Measurements from ENCODE around the gene DCXR. TPM values are rescaled to one million over a fixed set of nuclear protein-coding genes. Genes with fewer than 3 reads are reported as not detected.
A peak's percentile ranks its signal among the peaks of the same experiment; 100 is the strongest.

The DCXR gene
- total RNA-seq, 2 donors from 2014 or later = 114 to 125 TPM

- ATAC-seq (replicated peaks in 1 of 2) (no peak), DNase-seq (no peak)
- H3K27me3 Mint-ChIP-seq (ENCODE audit: low read depth) = no peaks in the 10 kb centered on the region
- no peak overlapping the region for H3K27ac Mint-ChIP-seq
- H3K9me3 Mint-ChIP-seq = no peaks in the 10 kb centered on the region
- no peak overlapping the region for H3K4me3 Mint-ChIP-seq
- H3K36me3 Mint-ChIP-seq (ENCODE audit: insufficient read depth in 2 of 2) = no peaks in the 10 kb centered on the region
- no peaks in the 10 kb centered on the region for H3K4me1 Mint-ChIP-seq (ENCODE audit: low read depth)
These were observed 26.6 kb downstream of the DCXR start for GRCh38 chr17:82010575-82011525.

GRCh38 chr17:82009413-82009812 is 28.1 kb downstream of the DCXR start:
- H3K9me3 Mint-ChIP-seq = no peaks in the 10 kb centered on the region
- H3K4me3 Mint-ChIP-seq = peak overlapping the region in 1 of 2 donors; percentile 40
- no peak overlapping the region for H3K27ac Mint-ChIP-seq
- no peaks in the 10 kb centered on the region for H3K4me1 Mint-ChIP-seq (ENCODE audit: low read depth)
- no peaks in the 10 kb centered on the region for H3K36me3 Mint-ChIP-seq (ENCODE audit: insufficient read depth in 2 of 2)
- H3K27me3 Mint-ChIP-seq (ENCODE audit: low read depth) = no peaks in the 10 kb centered on the region
- peak in 1 of 2 donors; percentile 30 for DNase-seq
- peak in 1 of 2 donors; percentile 58 for ATAC-seq (replicated peaks in 1 of 2)

DNA sequence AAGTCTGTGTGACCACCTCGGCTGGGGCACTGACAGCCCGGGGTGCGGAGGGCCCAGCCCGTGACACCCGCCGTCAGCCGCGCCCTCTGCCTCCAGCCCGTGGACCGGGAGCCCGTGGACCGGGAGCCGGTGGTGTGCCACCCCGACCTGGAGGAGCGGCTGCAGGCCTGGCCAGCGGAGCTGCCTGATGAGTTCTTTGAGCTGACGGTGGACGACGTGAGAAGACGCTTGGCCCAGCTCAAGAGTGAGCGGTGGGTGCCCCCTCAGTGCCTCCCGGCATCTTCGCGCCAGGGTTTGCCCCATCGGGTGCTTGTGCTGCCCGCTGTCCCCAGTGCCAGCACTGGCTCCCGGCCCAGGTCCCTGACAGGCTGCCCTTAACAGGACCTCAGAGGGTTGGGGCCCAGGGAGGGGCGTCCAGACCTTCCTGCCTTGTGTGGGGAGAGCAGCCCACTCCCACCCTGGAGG is 28.5 kb downstream of the DCXR start:
- DNase-seq (no peak), ATAC-seq (replicated peaks in 1 of 2) (no peak)
- no peaks in the 10 kb centered on the region for H3K9me3 Mint-ChIP-seq
- H3K4me3 Mint-ChIP-seq = no peak overlapping the region
- no peaks in the 10 kb centered on the region for H3K36me3 Mint-ChIP-seq (ENCODE audit: insufficient read depth in 2 of 2)
- no peak overlapping the region for H3K27ac Mint-ChIP-seq
- no peaks in the 10 kb centered on the region for H3K27me3 Mint-ChIP-seq (ENCODE audit: low read depth)
- no peaks in the 10 kb centered on the region for H3K4me1 Mint-ChIP-seq (ENCODE audit: low read depth)

GRCh38 chr17:82008258-82008940 is 29.1 kb downstream of the DCXR start:
- no peak overlapping the region for H3K27ac Mint-ChIP-seq

GRCh38 chr17:82007495-82008257 is 29.8 kb downstream of the DCXR start:
- Mint-ChIP-seq H3K4me1 (ENCODE audit: low read depth) (no peaks in the 10 kb centered on the region), H3K9me3 (no peaks in the 10 kb centered on the region), H3K27ac (no peak overlapping the region), H3K4me3 (no peak overlapping the region), H3K27me3 (ENCODE audit: low read depth) (no peaks in the 10 kb centered on the region), H3K36me3 (ENCODE audit: insufficient read depth in 2 of 2) (no peaks in the 10 kb centered on the region)
- ATAC-seq (replicated peaks in 1 of 2) (no peak), DNase-seq (no peak)

More at GRCh38 chr17:82008258-82008940, 29.1 kb downstream of the DCXR start:
- no peak for DNase-seq
- Mint-ChIP-seq H3K9me3 (no peaks in the 10 kb centered on the region), H3K36me3 (ENCODE audit: insufficient read depth in 2 of 2) (no peaks in the 10 kb centered on the region), H3K4me1 (ENCODE audit: low read depth) (no peaks in the 10 kb centered on the region), H3K27me3 (ENCODE audit: low read depth) (no peaks in the 10 kb centered on the region), H3K4me3 (no peak overlapping the region)
- no peak for ATAC-seq (replicated peaks in 1 of 2)

- no peaks in the 10 kb centered on the region for H3K27me3 Mint-ChIP-seq (ENCODE audit: low read depth)
- no peak overlapping the region for H3K4me3 Mint-ChIP-seq
- H3K9me3 Mint-ChIP-seq = no peaks in the 10 kb centered on the region
- ATAC-seq (replicated peaks in 1 of 2) (no peak), DNase-seq (no peak)
- H3K4me1 Mint-ChIP-seq (ENCODE audit: low read depth) = no peaks in the 10 kb centered on the region
- H3K27ac Mint-ChIP-seq = no peak overlapping the region
- H3K36me3 Mint-ChIP-seq (ENCODE audit: insufficient read depth in 2 of 2) = no peaks in the 10 kb centered on the region
These were observed 30.3 kb downstream of the DCXR start for GRCh38 chr17:82007228-82007494.

GRCh38 chr17:82006468-82007227 is 30.8 kb downstream of the DCXR start:
- Mint-ChIP-seq H3K36me3 (ENCODE audit: insufficient read depth in 2 of 2) (no peaks in the 10 kb centered on the region), H3K27ac (no peak overlapping the region), H3K27me3 (ENCODE audit: low read depth) (no peaks in the 10 kb centered on the region), H3K4me3 (no peak overlapping the region), H3K4me1 (ENCODE audit: low read depth) (no peaks in the 10 kb centered on the region), H3K9me3 (no peaks in the 10 kb centered on the region)
- no peak for ATAC-seq (replicated peaks in 1 of 2)
- no peak for DNase-seq

- no peaks in the 10 kb centered on the region for H3K9me3 Mint-ChIP-seq
- ATAC-seq (replicated peaks in 1 of 2) (no peak), DNase-seq (no peak)
- no peaks in the 10 kb centered on the region for H3K36me3 Mint-ChIP-seq (ENCODE audit: insufficient read depth in 2 of 2)
- H3K27me3 Mint-ChIP-seq (ENCODE audit: low read depth) = no peaks in the 10 kb centered on the region
- no peak overlapping the region for H3K4me3 Mint-ChIP-seq
- H3K4me1 Mint-ChIP-seq (ENCODE audit: low read depth) = no peaks in the 10 kb centered on the region
- H3K27ac Mint-ChIP-seq = no peak overlapping the region
These were observed 31.7 kb downstream of the DCXR start for GRCh38 chr17:82005701-82006348.

GRCh38 chr17:82004517-82005455 is 32.7 kb downstream of the DCXR start:
- Mint-ChIP-seq H3K4me3 (no peak overlapping the region), H3K27ac (no peak overlapping the region), H3K9me3 (no peaks in the 10 kb centered on the region), H3K27me3 (ENCODE audit: low read depth) (no peaks in the 10 kb centered on the region), H3K36me3 (ENCODE audit: insufficient read depth in 2 of 2) (no peaks in the 10 kb centered on the region), H3K4me1 (ENCODE audit: low read depth) (no peaks in the 10 kb centered on the region)
- ATAC-seq (replicated peaks in 1 of 2) (no peak), DNase-seq (no peak)

DNA sequence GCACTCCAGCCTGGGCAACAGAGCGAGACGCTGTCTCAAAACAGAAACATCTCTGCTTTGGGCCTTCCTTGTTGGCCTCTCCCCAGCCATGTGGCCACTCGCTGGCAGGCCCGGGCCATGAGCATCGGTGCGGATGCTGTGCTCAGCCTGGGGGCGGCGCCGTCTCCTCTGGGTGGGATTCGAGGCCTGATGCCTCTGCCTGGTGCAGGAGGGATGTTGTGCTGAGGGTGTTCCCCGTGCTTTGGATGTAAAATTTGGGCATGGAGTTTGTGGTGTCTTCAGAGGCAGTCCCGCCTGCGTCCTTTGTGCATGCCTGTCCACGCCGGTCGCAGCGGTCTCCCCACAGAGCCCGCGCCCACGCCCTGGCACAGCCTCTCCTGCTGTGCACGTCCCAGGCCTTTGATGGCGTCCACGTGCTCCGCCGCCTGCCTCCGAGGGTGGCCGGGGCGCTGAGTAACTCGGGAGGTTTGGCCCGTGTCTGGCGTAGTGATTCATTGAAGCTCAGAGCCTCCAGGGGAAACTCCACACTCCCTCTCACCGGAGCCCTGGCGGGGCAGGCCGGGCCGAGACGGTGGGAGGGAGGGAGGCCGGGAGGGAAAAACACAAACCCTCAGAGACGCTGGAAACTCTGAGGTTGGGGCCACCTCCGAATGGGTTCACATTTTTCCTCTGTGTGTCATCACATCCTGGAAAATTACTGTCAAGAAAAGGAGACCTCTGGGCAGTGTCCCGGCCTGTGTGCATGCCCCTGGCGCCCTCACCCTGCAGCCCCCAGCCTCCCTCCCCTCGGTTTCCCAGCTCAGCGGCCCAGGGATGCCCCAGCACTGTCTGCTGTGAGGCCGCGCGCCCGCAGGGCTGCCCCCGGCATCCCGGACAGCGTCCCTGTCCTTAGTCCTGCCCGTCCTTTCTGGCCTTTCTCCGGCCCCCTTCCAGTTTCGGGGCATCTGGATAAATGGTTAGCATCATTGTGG is 33.8 kb downstream of the DCXR start:
- Mint-ChIP-seq H3K4me3 (no peak overlapping the region), H3K27ac (no peak overlapping the region), H3K4me1 (ENCODE audit: low read depth) (no peaks in the 10 kb centered on the region), H3K36me3 (ENCODE audit: insufficient read depth in 2 of 2) (no peaks in the 10 kb centered on the region), H3K9me3 (no peaks in the 10 kb centered on the region), H3K27me3 (ENCODE audit: low read depth) (no peaks in the 10 kb centered on the region)
- ATAC-seq (replicated peaks in 1 of 2) (peak; percentile 59 to 89), DNase-seq (peak; percentile 23 to 40)

Data from activated T-cell treated with anti-CD3 and anti-CD28 coated beads, Interleukin-2, amount 50 U/mL, for 72 hours (primary cell).